Upper lobe of left lung (tissue), 4 donors: ENCODE data around the gene ETFA.

ENCODE experiments used
- POLR2A ChIP-seq, 4 donors: fragments of 450-650 bp; IDR thresholded peaks; one replicate each; pipeline ENCODE4 v1.5.1; 2016 to 2017; ENCODE audit warnings: antibody characterized with exemption in 4 of 4, mild to moderate bottlenecking in 2 of 4
- TF ChIP-seq, protein P1 (sequence below), 6 experiments: fragments of 450-650 bp in 4 of 6; fragments of 200-600 bp in 2 of 6; sonication (generic) in 2 of 6; IDR thresholded peaks; one replicate each; pipeline ENCODE4 v1.5.1; 2016 to 2019; ENCODE audit warnings: antibody characterized with exemption in 6 of 6

DNA sequence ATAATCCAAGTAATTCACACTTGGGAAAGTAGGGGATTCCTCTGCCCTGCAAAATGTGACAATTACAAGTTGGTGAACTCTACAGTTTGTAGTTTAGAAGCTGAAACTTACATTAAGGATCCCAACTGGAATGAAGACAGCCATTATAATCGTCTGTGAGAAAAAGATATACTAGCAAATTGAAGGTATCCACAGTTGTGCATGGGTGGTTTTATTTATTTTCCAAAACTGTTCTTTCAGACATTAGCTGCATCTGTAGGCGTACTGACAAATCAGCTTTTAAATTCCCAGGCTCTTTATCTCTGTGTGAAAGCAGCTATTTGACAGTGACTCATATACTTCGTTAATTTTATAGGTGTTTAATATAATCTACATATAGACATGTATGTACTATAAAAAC, 12.8 kb upstream of the ETFA start:
- TF ChIP-seq, protein P1, sequence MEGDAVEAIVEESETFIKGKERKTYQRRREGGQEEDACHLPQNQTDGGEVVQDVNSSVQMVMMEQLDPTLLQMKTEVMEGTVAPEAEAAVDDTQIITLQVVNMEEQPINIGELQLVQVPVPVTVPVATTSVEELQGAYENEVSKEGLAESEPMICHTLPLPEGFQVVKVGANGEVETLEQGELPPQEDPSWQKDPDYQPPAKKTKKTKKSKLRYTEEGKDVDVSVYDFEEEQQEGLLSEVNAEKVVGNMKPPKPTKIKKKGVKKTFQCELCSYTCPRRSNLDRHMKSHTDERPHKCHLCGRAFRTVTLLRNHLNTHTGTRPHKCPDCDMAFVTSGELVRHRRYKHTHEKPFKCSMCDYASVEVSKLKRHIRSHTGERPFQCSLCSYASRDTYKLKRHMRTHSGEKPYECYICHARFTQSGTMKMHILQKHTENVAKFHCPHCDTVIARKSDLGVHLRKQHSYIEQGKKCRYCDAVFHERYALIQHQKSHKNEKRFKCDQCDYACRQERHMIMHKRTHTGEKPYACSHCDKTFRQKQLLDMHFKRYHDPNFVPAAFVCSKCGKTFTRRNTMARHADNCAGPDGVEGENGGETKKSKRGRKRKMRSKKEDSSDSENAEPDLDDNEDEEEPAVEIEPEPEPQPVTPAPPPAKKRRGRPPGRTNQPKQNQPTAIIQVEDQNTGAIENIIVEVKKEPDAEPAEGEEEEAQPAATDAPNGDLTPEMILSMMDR (IDR thresholded peaks at IDR 0.05): no peak
- no peak for TF ChIP-seq POLR2A (IDR thresholded peaks at IDR 0.05)
